ENCODE measurements around the gene SSX2IP.

GRCh38 chr1:84598418-84598817, 91.8 kb downstream of the SSX2IP start:
- TF ChIP-seq ZNF274 (IDR thresholded peaks at IDR 0.05; ENCODE audit: low read depth, low read length), result no peak
- no peak for TF ChIP-seq YY1 (IDR thresholded peaks at IDR 0.05; ENCODE audit: insufficient read depth, insufficient read length)
- TF ChIP-seq SUZ12 (IDR thresholded peaks at IDR 0.05; ENCODE audit: extremely low read depth, insufficient read depth, insufficient read length), result no peak
